Activated CD8-positive, alpha-beta memory T cell treated with anti-CD3 and anti-CD28 coated beads, Interleukin-2, amount 10 ng/mL, durations not matched to agents 7 days and 5 days (primary cell): ENCODE results near the gene F12. TPM values are rescaled to one million over a fixed set of nuclear protein-coding genes. Genes with fewer than 3 reads are reported as not detected.

Experiments
- ATAC-seq: fragments of 150-1000 bp; cut with Tn5 transposase; one replicate; pipeline ENCODE4 v1.10.0; 2021; ENCODE audit warnings: moderate library complexity
- CTCF ChIA-PET: fragments of 350-600 bp; sonication (Branson Sonifier 250); formaldehyde crosslinking; loops from one replicate; lab custom pipeline; 2021; ENCODE audit warnings: antibody characterized with exemption; lab: Charles Lee
- DNase-seq: peaks from one replicate; pipeline ENCODE4 v3.0.0-alpha.2; 2020
- H3K27ac Mint-ChIP-seq: one replicate; pipeline ENCODE4 v1.8.0; 2021; ENCODE audit warnings: mild to moderate bottlenecking, mixed read lengths
- H3K27me3 Mint-ChIP-seq: one replicate; pipeline ENCODE4 v1.8.0; 2021; ENCODE audit warnings: mixed read lengths
- H3K36me3 Mint-ChIP-seq: one replicate; pipeline ENCODE4 v1.8.0; 2021; ENCODE audit warnings: mild to moderate bottlenecking, mixed read lengths
- H3K4me1 Mint-ChIP-seq: one replicate; pipeline ENCODE4 v1.8.0; 2021; ENCODE audit warnings: mixed read lengths
- H3K4me3 Mint-ChIP-seq: one replicate; pipeline ENCODE4 v1.8.0; 2021; ENCODE audit warnings: mild to moderate bottlenecking, moderate library complexity, mixed read lengths
- H3K9me3 Mint-ChIP-seq: one replicate; pipeline ENCODE4 v1.8.0; 2022; ENCODE audit warnings: low read depth, mixed read lengths
- total RNA-seq, 2 experiments: library from RNA; stranded (reverse); gene quantifications; one replicate each; pipeline ENCODE4 v1.2.3, GENCODE V29; 2021

F12 gene
- total RNA-seq, 2 experiments from 2014 or later = 1.3 to 2.2 TPM

GRCh38 chr5:177355162-177355867 is 54.0 kb downstream of the F12 start:
- peaks cover 61% of the 10 kb centered on the region for H3K4me1 Mint-ChIP-seq
- peaks cover 2% of the 10 kb centered on the region for H3K9me3 Mint-ChIP-seq
- H3K27me3 Mint-ChIP-seq = no peaks in the 10 kb centered on the region
- H3K36me3 Mint-ChIP-seq = peaks cover 25% of the 10 kb centered on the region
- CTCF ChIA-PET = interaction anchor here (0.8 to 22.1 kb wide), 10 partner anchors 9 to 48 kb away, joined by 3 to 405 read pairs (median 7); partner anchors contain the start of genes MXD3, PFN3 and SLC34A1
- no peak overlapping the region for H3K4me3 Mint-ChIP-seq
- DNase-seq (no peak), ATAC-seq (no peak)
- no peak overlapping the region for H3K27ac Mint-ChIP-seq

GRCh38 chr5:177354711-177355110 is 54.7 kb downstream of the F12 start:
- Mint-ChIP-seq H3K27me3 (no peaks in the 10 kb centered on the region), H3K36me3 (peaks cover 20% of the 10 kb centered on the region), H3K4me1 (peaks cover 61% of the 10 kb centered on the region), H3K9me3 (peaks cover 2% of the 10 kb centered on the region), H3K27ac (peak overlapping the region; percentile 22), H3K4me3 (no peak overlapping the region)
- CTCF ChIA-PET = interaction anchor here (0.8 to 22.1 kb wide), 6 partner anchors 15 to 48 kb away, joined by 3 to 405 read pairs (median 4); partner anchors contain the start of genes MXD3, PFN3 and SLC34A1
- no peak for DNase-seq
- ATAC-seq = no peak

DNA sequence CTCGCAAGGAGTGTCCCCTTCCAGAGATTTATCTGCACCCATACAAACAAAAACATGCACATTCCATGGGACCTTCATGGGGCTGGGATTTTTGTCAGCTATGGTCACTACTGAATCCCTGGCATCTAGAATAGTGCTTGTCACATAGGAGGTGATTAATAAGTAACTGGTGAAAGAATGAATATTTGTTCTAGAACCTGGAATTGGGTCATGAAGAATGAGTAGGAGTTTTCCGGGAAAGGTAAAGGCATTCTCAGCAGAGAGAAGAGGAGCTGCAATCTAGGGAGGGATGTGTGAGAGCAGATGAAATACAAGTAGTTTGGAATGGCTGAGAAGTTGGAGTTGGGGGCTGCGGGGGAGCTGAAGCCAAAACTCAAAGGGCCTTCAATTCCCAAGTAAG is 55.1 kb downstream of the F12 start:
- CTCF ChIA-PET = interaction anchor here (1.1 to 22.1 kb wide), 3 partner anchors 15 to 42 kb away, joined by 3 to 405 read pairs (median 5); partner anchors contain the start of genes MXD3 and SLC34A1
- no peaks in the 10 kb centered on the region for H3K27me3 Mint-ChIP-seq
- H3K9me3 Mint-ChIP-seq = peaks cover 2% of the 10 kb centered on the region
- H3K27ac Mint-ChIP-seq = no peak overlapping the region
- peaks cover 20% of the 10 kb centered on the region for H3K36me3 Mint-ChIP-seq
- no peak for ATAC-seq
- no peak overlapping the region for H3K4me3 Mint-ChIP-seq
- H3K4me1 Mint-ChIP-seq = peaks cover 61% of the 10 kb centered on the region
- no peak for DNase-seq

DNA sequence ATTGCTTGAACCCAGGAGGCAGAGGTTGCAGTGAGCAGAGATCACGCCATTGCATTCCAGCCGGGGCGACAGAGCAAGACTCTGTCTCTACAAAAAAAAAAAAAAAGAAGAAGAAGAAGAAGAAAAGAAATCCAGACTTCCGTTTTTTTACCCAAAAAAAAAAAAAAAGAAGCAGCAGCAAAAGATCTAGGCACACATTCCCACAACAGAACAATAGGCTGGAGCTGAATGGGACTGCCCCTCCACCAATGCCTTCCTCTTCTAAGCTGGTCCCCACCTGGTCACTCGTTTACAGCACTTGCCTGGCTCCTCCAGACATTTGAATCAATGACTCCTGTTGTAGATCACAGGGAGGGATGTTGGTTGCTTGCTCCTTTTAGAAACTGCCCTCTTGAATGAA is 56.3 kb downstream of the F12 start:
- peaks cover 19% of the 10 kb centered on the region for H3K36me3 Mint-ChIP-seq
- DNase-seq (no peak), ATAC-seq (no peak)
- no peak overlapping the region for H3K27ac Mint-ChIP-seq
- H3K4me3 Mint-ChIP-seq = peak overlapping the region; percentile 8
- peaks cover 64% of the 10 kb centered on the region for H3K4me1 Mint-ChIP-seq
- no peaks in the 10 kb centered on the region for H3K27me3 Mint-ChIP-seq
- peaks cover 2% of the 10 kb centered on the region for H3K9me3 Mint-ChIP-seq
- CTCF ChIA-PET = interaction anchor here (1.5 to 2.7 kb wide), 6 partner anchors 8 to 54 kb away, joined by 4 to 13 read pairs (median 6); partner anchors contain the start of gene MXD3

Other genes starting within 250 kb of the F12 start
- gene RAB24, start 105.8 kb downstream of the F12 start, total RNA-seq = 10 to 100 TPM; 40.5 to 50.8 TPM
- gene PRELID1, start 105.8 kb downstream of the F12 start, total RNA-seq = 100 to 1,000 TPM; 173 to 228 TPM
- gene MXD3, start 97.7 kb downstream of the F12 start, total RNA-seq = 100 to 1,000 TPM in 1 of 2 experiments, 10 to 100 TPM in 1; 60.2 to 117 TPM
- gene LMAN2, start 57.9 kb downstream of the F12 start, total RNA-seq = 100 to 1,000 TPM; 133 to 140 TPM
- gene RGS14, start 51.6 kb downstream of the F12 start, total RNA-seq = 10 to 100 TPM; 52.3 to 93.0 TPM
- under 1 TPM; 0.19 to 0.85 TPM for gene SLC34A1, start 25.1 kb downstream of the F12 start, total RNA-seq
- gene PFN3, start 8.9 kb downstream of the F12 start, total RNA-seq = not detected
- 100 to 1,000 TPM; 112 to 159 TPM for gene GRK6, start 17.1 kb upstream of the F12 start, total RNA-seq
- gene PRR7, start 37.2 kb upstream of the F12 start, total RNA-seq = 1 to 10 TPM; 3.1 to 5.3 TPM
- 100 to 1,000 TPM in 1 of 2 experiments, 10 to 100 TPM in 1; 81.5 to 128 TPM for gene DBN1, start 64.1 kb upstream of the F12 start, total RNA-seq
- gene PDLIM7, start 88.0 kb upstream of the F12 start, total RNA-seq = 10 to 100 TPM; 72.9 to 81.2 TPM
- 1 to 10 TPM; 3.3 to 5.7 TPM for gene DOK3, start 100.3 kb upstream of the F12 start, total RNA-seq
- 100 to 1,000 TPM; 126 to 130 TPM for gene DDX41, start 107.4 kb upstream of the F12 start, total RNA-seq
- 100 to 1,000 TPM in 1 of 2 experiments, 10 to 100 TPM in 1; 77.5 to 116 TPM for gene FAM193B, start 145.0 kb upstream of the F12 start, total RNA-seq
- gene TMED9, start 182.6 kb upstream of the F12 start, total RNA-seq = 100 to 1,000 TPM in 1 of 2 experiments, 10 to 100 TPM in 1; 99.9 to 111 TPM
- gene B4GALT7, start 190.6 kb upstream of the F12 start, total RNA-seq = 10 to 100 TPM; 16.8 to 17.2 TPM